ENCODE results near the gene SMAD3. TPM values are rescaled to one million over a fixed set of nuclear protein-coding genes. Genes with fewer than 3 reads are reported as not detected.

SMAD3 gene
- total RNA-seq, 2 donors from 2014 or later = 30.6 to 45.4 TPM

- DNase-seq (ENCODE audit: low spot score) = no peak
- H3K9me3 ChIP-seq = no peaks in the 10 kb centered on the region
- WGBS = 72% methylated on average over 8 of the region's 8 CpGs
- H3K27ac ChIP-seq = no peak overlapping the region
- H3K36me3 ChIP-seq = no peaks in the 10 kb centered on the region
- intact Hi-C loops (cut with DNase I) = loop anchor here (10.0 kb wide), 1 partner anchor 312 kb away; no protein-coding TSS in a partner anchor
- no peak for TF ChIP-seq CTCF (IDR thresholded peaks at IDR 0.05)
- no peak for TF ChIP-seq POLR2A (IDR thresholded peaks at IDR 0.05)
- TF ChIP-seq POLR2AphosphoS5 (IDR thresholded peaks at IDR 0.05) = no peak
- H3K4me3 ChIP-seq = no peak overlapping the region
- no peaks in the 10 kb centered on the region for H3K4me1 ChIP-seq (replicated peaks)
- no peaks in the 10 kb centered on the region for H3K27me3 ChIP-seq (replicated peaks; ENCODE audit: insufficient read depth)
Measured at GRCh38 chr15:67196672-67197363, 131.4 kb downstream of the SMAD3 start.

- WGBS = 95% methylated on average over 2 of the region's 2 CpGs
- TF ChIP-seq POLR2A (IDR thresholded peaks at IDR 0.05) = no peak
- TF ChIP-seq CTCF (IDR thresholded peaks at IDR 0.05) = no peak
- TF ChIP-seq POLR2AphosphoS5 (IDR thresholded peaks at IDR 0.05) = no peak
- no peak for DNase-seq (ENCODE audit: low spot score)
- Histone ChIP-seq H3K36me3 (no peaks in the 10 kb centered on the region), H3K27me3 (replicated peaks; ENCODE audit: insufficient read depth) (no peaks in the 10 kb centered on the region), H3K4me1 (replicated peaks) (no peaks in the 10 kb centered on the region), H3K27ac (no peak overlapping the region), H3K4me3 (no peak overlapping the region), H3K9me3 (no peaks in the 10 kb centered on the region)
- intact Hi-C loops (cut with DNase I) = loop anchor here (10.0 kb wide), 1 partner anchor 313 kb away; no protein-coding TSS in a partner anchor
Measured at GRCh38 chr15:67197364-67197695, 131.9 kb downstream of the SMAD3 start.

- no peaks in the 10 kb centered on the region for H3K9me3 ChIP-seq
- H3K4me1 ChIP-seq (replicated peaks) = no peaks in the 10 kb centered on the region
- no peaks in the 10 kb centered on the region for H3K36me3 ChIP-seq
- no peak for TF ChIP-seq CTCF (IDR thresholded peaks at IDR 0.05)
- no peak for TF ChIP-seq POLR2AphosphoS5 (IDR thresholded peaks at IDR 0.05)
- TF ChIP-seq POLR2A (IDR thresholded peaks at IDR 0.05) = no peak
- H3K4me3 ChIP-seq = no peak overlapping the region
- no peak overlapping the region for H3K27ac ChIP-seq
- no peaks in the 10 kb centered on the region for H3K27me3 ChIP-seq (replicated peaks; ENCODE audit: insufficient read depth)
- 95% methylated on average over 7 of the region's 7 CpGs for WGBS
- intact Hi-C loops (cut with DNase I) = loop anchor here (10.0 kb wide), 1 partner anchor 313 kb away; no protein-coding TSS in a partner anchor
- DNase-seq (ENCODE audit: low spot score) = no peak
Measured at GRCh38 chr15:67198157-67198754, 132.9 kb downstream of the SMAD3 start.

GRCh38 chr15:67199391-67199790 is 134.0 kb downstream of the SMAD3 start:
- no peak for DNase-seq (ENCODE audit: low spot score)

More at GRCh38 chr15:67199391-67199790, 134.0 kb downstream of the SMAD3 start:
- Histone ChIP-seq H3K4me3 (no peak overlapping the region), H3K36me3 (no peaks in the 10 kb centered on the region), H3K27ac (no peak overlapping the region), H3K27me3 (replicated peaks; ENCODE audit: insufficient read depth) (no peaks in the 10 kb centered on the region), H3K9me3 (no peaks in the 10 kb centered on the region), H3K4me1 (replicated peaks) (no peaks in the 10 kb centered on the region)
- TF ChIP-seq CTCF (IDR thresholded peaks at IDR 0.05) = no peak
- TF ChIP-seq POLR2A (IDR thresholded peaks at IDR 0.05) = no peak
- TF ChIP-seq POLR2AphosphoS5 (IDR thresholded peaks at IDR 0.05) = no peak
- WGBS = 92% methylated on average over 4 of the region's 4 CpGs
- intact Hi-C loops (cut with DNase I) = loop anchor here (10.0 kb wide), 1 partner anchor 315 kb away; no protein-coding TSS in a partner anchor

Measured in prostate gland (tissue), 2 donors.